Omental fat pad (tissue), 4 donors: ENCODE data around the gene SLC17A1. TPM values are rescaled to one million over a fixed set of nuclear protein-coding genes. Genes with fewer than 3 reads are reported as not detected.

Experiments
- ATAC-seq: fragments of 150-250 bp; one replicate; pipeline ENCODE4 v1.9.1; 2016; ENCODE audit warnings: mild to moderate bottlenecking, moderate library complexity; ENCODE audit not compliant: low FRiP score
- DNase-seq: peaks from one replicate; pipeline ENCODE4 v3.0.0-alpha.2; 2019; ENCODE audit warnings: low spot score
- CTCF ChIP-seq, 3 donors: fragments of 450-650 bp; IDR thresholded peaks; one replicate each; pipeline ENCODE4 v1.5.1; 2016 to 2017; ENCODE audit warnings: antibody characterized with exemption in 3 of 3, mild to moderate bottlenecking in 3 of 3, moderate library complexity in 2 of 3
- total RNA-seq, 4 donors: library from RNA; depleted of rRNA; stranded (reverse); fragments of >200 nt; gene quantifications; one replicate each; pipeline ENCODE4 v1.1.0, GENCODE V29; 2016

Gene SLC17A1
- total RNA-seq, 4 donors from 2014 or later: not detected

GRCh38 chr6:25852756-25853155 lies 20.9 kb upstream of the SLC17A1 start:
- no peak for TF ChIP-seq CTCF (IDR thresholded peaks at IDR 0.05)
- DNase-seq (no peak), ATAC-seq (no peak)

GRCh38 chr6:25851961-25852360 lies 20.1 kb upstream of the SLC17A1 start:
- DNase-seq (no peak), ATAC-seq (no peak)
- TF ChIP-seq CTCF (IDR thresholded peaks at IDR 0.05): no peak

- DNase-seq (no peak), ATAC-seq (no peak)
- no peak for TF ChIP-seq CTCF (IDR thresholded peaks at IDR 0.05)
Measured at GRCh38 chr6:25844518-25844917, 12.7 kb upstream of the SLC17A1 start.

- no peak for ATAC-seq
- TF ChIP-seq CTCF (IDR thresholded peaks at IDR 0.05): no peak
Measured at GRCh38 chr6:25842526-25842925, 10.7 kb upstream of the SLC17A1 start.

GRCh38 chr6:25835442-25836283 lies 3.8 kb upstream of the SLC17A1 start:
- TF ChIP-seq CTCF (IDR thresholded peaks at IDR 0.05): no peak
- no peak for DNase-seq

More at GRCh38 chr6:25842526-25842925, 10.7 kb upstream of the SLC17A1 start:
- no peak for DNase-seq

GRCh38 chr6:25834950-25835349 lies 3.1 kb upstream of the SLC17A1 start:
- ATAC-seq: no peak
- no peak for TF ChIP-seq CTCF (IDR thresholded peaks at IDR 0.05)
- DNase-seq: no peak

More at GRCh38 chr6:25835442-25836283, 3.8 kb upstream of the SLC17A1 start:
- ATAC-seq: no peak

GRCh38 chr6:25833136-25833535 lies 1.3 kb upstream of the SLC17A1 start:
- no peak for TF ChIP-seq CTCF (IDR thresholded peaks at IDR 0.05)
- ATAC-seq (no peak), DNase-seq (no peak)
